Peyer's patch (tissue), 4 donors: ENCODE data around the gene CACNA2D2. TPM values are rescaled to one million over a fixed set of nuclear protein-coding genes. Genes with fewer than 3 reads are reported as not detected.
A peak's percentile ranks its signal among the peaks of the same experiment; 100 is the strongest.

ENCODE experiments used
- DNase-seq, 3 donors: peaks; one replicate each; pipeline ENCODE4 v3.0.0-alpha.2; 2017 to 2019
- H3K27ac ChIP-seq, 4 donors: fragments of 200-600 bp; sonication (generic); one replicate each; pipeline ENCODE4 v1.5.1; 2016 to 2019
- H3K27me3 ChIP-seq, 2 donors: fragments of 200-600 bp; sonication (generic); one replicate each; pipeline ENCODE4 v1.5.1; 2019
- H3K36me3 ChIP-seq, 3 donors: fragments of 200-600 bp; sonication (generic); one replicate each; pipeline ENCODE4 v1.5.1; 2016 to 2019
- H3K4me1 ChIP-seq, 4 donors: fragments of 200-600 bp; sonication (generic); one replicate each; pipeline ENCODE4 v1.5.1; 2016 to 2019
- H3K4me3 ChIP-seq, 4 donors: fragments of 200-600 bp; sonication (generic); 1 replicate in 3 of 4; 2 replicates in 1 of 4; pipeline ENCODE4 v1.5.1; 2016 to 2019; ENCODE audit warnings: mild to moderate bottlenecking in 1 of 4
- H3K9me3 ChIP-seq, 4 donors: fragments of 200-600 bp; sonication (generic); one replicate each; pipeline ENCODE4 v1.5.1; 2016 to 2019; ENCODE audit warnings: mild to moderate bottlenecking in 1 of 4
- CTCF ChIP-seq, 6 experiments: fragments of 450-650 bp in 4 of 6; fragments of 200-600 bp in 2 of 6; sonication (generic) in 1 of 6; IDR thresholded peaks; one replicate each; pipeline ENCODE4 v1.5.1; 2017 to 2019; ENCODE audit warnings: antibody characterized with exemption in 6 of 6, mild to moderate bottlenecking in 3 of 6, moderate library complexity in 1 of 6
- POLR2A ChIP-seq, 2 donors: fragments of 450-650 bp; IDR thresholded peaks; one replicate each; pipeline ENCODE4 v1.5.1; 2017; ENCODE audit warnings: antibody characterized with exemption in 2 of 2, mild to moderate bottlenecking in 2 of 2, moderate library complexity in 2 of 2
- total RNA-seq, 4 donors: library from RNA; depleted of rRNA; stranded (reverse); fragments of >200 nt; gene quantifications; one replicate each; pipeline ENCODE4 v1.1.0, GENCODE V29; 2016

Gene CACNA2D2
- 1 to 10 TPM in 3 of 4 donors, under 1 TPM in 1; 0.88 to 5.8 (median 1.2) TPM for total RNA-seq

- Histone ChIP-seq H3K36me3 (no peaks in the 10 kb centered on the region), H3K27me3 (peaks cover 0 to 4% of the 10 kb centered on the region in 2 donors), H3K9me3 (no peaks in the 10 kb centered on the region), H3K27ac (peak within 1 kb of the TSS in 3 of 4 donors; percentile 39 to 57 (median 56)), H3K4me3 (peak within 1 kb of the TSS; percentile 44 to 67 (median 66)), H3K4me1 (peaks cover 0 to 16% (median 5%) of the 10 kb centered on the region in 4 donors)
- DNase-seq: peak; percentile 52 to 78 (median 73)
- TF ChIP-seq CTCF (IDR thresholded peaks at IDR 0.05): no peak
- no peak for TF ChIP-seq POLR2A (IDR thresholded peaks at IDR 0.05)
Measured at GRCh38 chr3:50503504-50504342, at the start of gene CACNA2D2. Gene CACNA2D2, minus strand, starts transcription at chr3:50503634. Its CDS starts 211 bp downstream, at chr3:50503423.

- Histone ChIP-seq H3K4me1 (no peaks in the 10 kb centered on the region), H3K9me3 (no peaks in the 10 kb centered on the region), H3K36me3 (no peaks in the 10 kb centered on the region), H3K27ac (no peak overlapping the region), H3K4me3 (no peak overlapping the region), H3K27me3 (no peaks in the 10 kb centered on the region)
- no peak for DNase-seq
- TF ChIP-seq POLR2A (IDR thresholded peaks at IDR 0.05) (no peak), CTCF (IDR thresholded peaks at IDR 0.05) (no peak)
Measured at GRCh38 chr3:50552598-50552997, 49.2 kb upstream of the CACNA2D2 start.

- no peaks in the 10 kb centered on the region for H3K4me1 ChIP-seq
- H3K4me3 ChIP-seq: no peak overlapping the region
- no peak for DNase-seq
- TF ChIP-seq CTCF (IDR thresholded peaks at IDR 0.05) (no peak), POLR2A (IDR thresholded peaks at IDR 0.05) (no peak)
- no peak overlapping the region for H3K27ac ChIP-seq
- no peaks in the 10 kb centered on the region for H3K27me3 ChIP-seq
- no peaks in the 10 kb centered on the region for H3K36me3 ChIP-seq
- no peaks in the 10 kb centered on the region for H3K9me3 ChIP-seq
Measured at GRCh38 chr3:50551681-50552435, 48.4 kb upstream of the CACNA2D2 start.

GRCh38 chr3:50551054-50551659 lies 47.7 kb upstream of the CACNA2D2 start:
- no peak overlapping the region for H3K4me3 ChIP-seq
- DNase-seq: no peak
- TF ChIP-seq POLR2A (IDR thresholded peaks at IDR 0.05): no peak
- TF ChIP-seq CTCF (IDR thresholded peaks at IDR 0.05): no peak
- H3K9me3 ChIP-seq: no peaks in the 10 kb centered on the region
- no peaks in the 10 kb centered on the region for H3K4me1 ChIP-seq
- H3K27me3 ChIP-seq: no peaks in the 10 kb centered on the region
- H3K27ac ChIP-seq: no peak overlapping the region
- H3K36me3 ChIP-seq: no peaks in the 10 kb centered on the region

- DNase-seq: peak; percentile 48 to 75 (median 63)
- no peaks in the 10 kb centered on the region for H3K27me3 ChIP-seq
- no peak overlapping the region for H3K27ac ChIP-seq
- TF ChIP-seq POLR2A (IDR thresholded peaks at IDR 0.05) (no peak), CTCF (IDR thresholded peaks at IDR 0.05) (peak; percentile 22 to 76 (median 61))
- H3K9me3 ChIP-seq: no peaks in the 10 kb centered on the region
- H3K4me1 ChIP-seq: no peaks in the 10 kb centered on the region
- no peaks in the 10 kb centered on the region for H3K36me3 ChIP-seq
- H3K4me3 ChIP-seq: no peak overlapping the region
Measured at GRCh38 chr3:50550079-50550736, 46.8 kb upstream of the CACNA2D2 start.
